Middle frontal gyrus (tissue), 1 donor: ENCODE data around the gene MALAT1.
"Not testable (repeated sequence)": the region's sequence is repeated elsewhere in the genome, so short reads cannot be mapped to it uniquely, and the experiment has no call there.

Experiments
- DNase-seq: peaks from one replicate; pipeline ENCODE4 v3.0.0-alpha.2; 2015; ENCODE audit warnings: low spot score; ENCODE audit errors: extremely low spot score

Gene MALAT1

DNA sequence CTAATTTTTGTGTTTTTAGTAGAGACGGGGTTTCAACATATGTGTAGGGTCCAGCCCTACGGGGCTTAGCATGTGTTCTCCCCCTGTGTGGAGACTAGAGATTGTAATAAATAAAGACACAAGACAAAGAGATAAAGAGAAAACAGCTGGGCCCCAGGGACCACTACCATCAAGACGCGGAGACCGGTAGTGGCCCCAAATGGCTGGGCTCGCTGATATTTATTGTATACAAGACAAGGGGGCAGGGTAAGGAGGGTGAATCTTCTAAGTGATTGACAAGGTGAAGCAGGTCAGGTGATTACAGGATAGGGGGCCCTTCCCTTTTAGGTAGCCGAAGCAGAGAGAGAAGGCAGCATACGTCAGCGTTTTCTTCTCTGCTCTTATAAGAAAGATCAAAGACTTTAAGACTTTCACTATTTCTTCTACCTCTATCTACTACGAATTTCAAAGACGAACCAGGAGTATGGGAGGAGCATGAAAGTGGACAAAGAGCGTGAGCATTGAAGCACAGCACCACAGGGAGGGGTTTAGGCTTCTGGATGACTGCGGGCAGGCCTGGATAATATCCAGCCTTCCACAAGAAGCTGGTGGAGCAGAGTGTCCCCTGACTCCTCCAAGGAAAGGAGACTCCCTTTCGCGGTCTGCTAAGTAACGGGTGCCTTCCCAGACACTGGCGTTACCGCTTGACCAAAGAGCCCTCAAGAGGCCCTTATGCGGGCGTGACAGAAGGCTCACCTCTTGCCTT, 23.1 kb downstream of the MALAT1 start:
- not testable (repeated sequence) for DNase-seq

DNA sequence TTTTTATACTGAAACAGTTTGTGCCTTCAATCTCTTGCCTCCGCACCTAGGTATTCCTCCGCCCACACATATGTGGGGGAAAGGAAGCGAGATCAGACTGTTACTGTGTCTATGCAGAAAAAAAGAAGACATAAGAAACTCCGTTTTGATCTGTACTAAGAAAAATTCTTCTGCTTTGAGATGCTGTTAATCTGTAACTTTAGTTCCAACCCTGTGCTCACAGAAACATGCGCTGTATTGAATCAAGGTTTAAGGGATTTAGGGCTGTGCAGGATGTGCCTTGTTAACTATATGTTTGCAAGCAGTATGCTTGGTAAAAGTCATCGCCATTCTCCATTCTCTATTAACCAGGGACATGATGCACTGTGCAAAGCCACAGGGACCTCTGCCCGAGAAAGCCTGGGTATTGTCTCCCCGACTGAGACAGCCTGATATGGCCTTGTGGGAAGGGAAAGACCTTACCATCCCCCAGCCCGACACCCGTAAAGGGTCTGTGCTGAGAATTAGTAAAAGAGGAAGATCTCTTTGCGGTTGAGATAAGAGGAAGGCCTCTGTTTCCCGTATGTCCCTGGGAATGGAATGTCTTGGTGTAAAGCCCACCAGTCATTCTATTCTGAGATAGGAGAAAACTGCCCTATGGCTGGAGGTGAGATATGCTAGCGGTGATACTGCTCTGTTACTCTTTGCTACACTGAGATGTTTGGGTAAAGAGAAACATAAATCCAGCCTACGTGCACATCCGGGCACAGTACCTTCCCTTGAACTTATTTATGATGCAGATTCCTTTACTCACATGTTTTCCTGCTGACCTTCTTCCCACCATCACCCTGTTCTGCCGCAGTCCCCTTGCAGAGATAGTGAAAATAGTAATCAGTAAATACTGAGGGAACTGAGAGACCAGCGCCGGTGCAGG, 24.1 kb downstream of the MALAT1 start:
- DNase-seq = not testable (repeated sequence)

DNA sequence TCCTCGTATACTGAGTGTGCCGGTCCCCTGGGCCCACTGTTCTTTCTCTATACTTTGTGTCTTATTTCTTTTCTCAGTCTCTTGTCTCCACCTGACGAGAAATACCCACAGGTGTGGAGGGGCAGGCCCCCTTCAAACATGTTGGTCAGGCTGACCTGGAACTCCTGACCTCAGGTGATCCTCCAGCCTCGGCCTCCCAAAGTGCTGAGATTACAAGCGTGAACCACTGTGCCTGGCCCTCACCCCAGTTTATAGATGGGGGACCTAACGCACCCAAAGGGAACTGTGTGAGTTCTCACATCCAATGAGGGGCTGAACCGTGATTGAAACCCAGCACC, 24.8 kb downstream of the MALAT1 start:
- not testable (repeated sequence) for DNase-seq

DNA sequence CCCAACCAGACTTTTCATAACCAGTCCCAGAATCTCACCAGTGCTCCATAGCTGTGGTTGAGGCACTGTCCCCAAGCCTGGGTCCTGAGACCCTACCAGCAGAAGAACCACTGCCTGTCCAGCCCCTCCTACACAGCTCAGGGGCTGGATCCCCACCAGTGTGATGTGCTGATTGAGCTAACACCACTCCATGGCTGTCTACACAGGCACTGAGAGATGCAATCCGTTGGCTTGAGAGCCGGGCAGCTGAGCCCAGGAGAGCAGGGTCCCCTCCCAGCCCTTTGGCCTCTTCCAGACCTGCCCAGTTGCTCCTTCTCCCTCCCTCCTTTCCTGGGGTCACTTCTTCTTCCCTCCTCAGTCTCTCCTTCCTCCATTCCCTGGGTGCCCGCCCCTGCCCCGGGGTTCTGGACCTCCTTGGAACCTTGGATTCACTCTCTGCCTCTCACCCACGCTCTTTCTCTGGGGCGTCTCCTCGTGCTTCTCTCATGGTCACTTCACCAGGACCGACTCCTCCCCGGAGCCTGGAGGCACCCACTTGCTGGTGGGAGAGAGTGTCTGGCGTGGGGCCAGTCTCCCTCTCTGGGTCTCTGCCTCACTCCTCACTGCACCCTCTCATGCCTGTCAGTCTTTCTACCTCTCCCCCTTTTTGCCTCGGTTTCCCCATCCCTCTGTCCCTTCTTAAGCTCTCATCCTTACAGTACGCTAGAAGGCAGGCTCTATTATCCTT, 25.3 kb downstream of the MALAT1 start:
- DNase-seq = no peak

DNA sequence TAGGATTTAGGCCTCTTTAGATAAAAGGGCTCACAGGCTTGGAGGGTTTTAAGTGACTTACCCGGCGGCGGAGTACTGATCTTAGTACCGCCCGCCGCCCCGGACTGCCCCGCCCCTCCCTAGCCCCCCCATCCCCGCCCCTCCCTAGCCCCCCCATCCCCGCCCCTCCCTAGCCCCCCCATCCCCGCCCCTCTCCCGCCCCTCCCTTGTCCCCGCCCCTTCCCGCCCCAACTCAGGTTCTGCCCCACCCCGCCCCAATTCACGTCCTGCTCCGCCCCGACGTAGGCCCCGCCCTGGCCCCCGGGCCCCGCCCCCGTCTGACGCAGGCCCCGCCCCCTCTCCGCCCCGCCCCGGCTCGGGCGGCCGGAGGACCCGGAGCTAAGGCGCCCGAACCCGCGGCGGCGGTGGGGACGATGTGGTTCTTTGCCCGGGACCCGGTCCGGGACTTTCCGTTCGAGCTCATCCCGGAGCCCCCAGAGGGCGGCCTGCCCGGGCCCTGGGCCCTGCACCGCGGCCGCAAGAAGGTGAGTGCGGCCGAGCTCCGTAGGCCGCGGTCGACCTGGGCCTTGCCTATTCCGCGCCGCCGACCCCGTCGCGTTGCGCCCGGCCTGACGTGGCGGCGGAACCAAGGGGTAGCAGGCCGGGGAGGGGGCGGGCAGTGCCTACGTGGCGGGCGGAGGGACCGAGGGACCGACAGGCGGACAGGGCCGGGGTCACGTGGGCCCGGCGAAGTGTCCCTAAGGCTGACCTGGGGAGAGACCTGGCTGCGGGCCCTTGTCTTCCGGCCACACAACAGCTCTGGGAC, 26.1 kb downstream of the MALAT1 start, which contains the start of gene SCYL1:
Gene SCYL1 (plus strand): TSS at position 343 of the 805 bp plus-strand sequence. CDS start 71 bp downstream, at position 414.
- DNase-seq = no peak

DNA sequence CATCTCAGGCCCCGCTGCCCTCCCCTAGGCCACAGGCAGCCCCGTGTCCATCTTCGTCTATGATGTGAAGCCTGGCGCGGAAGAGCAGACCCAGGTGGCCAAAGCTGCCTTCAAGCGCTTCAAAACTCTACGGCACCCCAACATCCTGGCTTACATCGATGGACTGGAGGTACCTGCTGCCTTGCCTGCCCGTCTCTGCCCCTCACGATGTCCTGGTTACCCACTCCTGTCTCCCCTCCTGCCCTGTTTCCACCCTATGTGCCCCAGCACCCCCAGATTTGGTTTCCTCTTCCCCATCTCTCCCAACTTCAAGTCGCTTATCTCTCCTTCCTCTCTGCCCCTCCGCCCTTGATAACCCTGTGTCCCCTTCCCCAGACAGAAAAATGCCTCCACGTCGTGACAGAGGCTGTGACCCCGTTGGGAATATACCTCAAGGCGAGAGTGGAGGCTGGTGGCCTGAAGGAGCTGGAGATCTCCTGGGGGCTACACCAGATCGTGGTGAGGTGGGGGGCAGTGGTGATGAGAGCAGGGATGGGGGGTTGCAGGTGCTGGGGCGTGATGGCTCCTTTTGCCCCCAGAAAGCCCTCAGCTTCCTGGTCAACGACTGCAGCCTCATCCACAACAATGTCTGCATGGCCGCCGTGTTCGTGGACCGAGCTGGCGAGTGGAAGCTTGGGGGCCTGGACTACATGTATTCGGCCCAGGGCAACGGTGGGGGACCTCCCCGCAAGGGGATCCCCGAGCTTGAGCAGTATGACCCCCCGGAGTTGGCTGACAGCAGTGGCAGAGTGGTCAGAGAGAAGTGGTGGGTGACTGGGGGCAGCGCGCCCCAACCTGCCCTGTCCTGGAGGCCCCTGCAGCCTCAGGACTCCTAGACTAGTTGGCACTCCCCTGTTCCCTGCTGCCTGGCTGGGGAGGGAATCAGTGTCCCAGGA, 27.0 kb downstream of the MALAT1 start:
- DNase-seq = no peak

DNA sequence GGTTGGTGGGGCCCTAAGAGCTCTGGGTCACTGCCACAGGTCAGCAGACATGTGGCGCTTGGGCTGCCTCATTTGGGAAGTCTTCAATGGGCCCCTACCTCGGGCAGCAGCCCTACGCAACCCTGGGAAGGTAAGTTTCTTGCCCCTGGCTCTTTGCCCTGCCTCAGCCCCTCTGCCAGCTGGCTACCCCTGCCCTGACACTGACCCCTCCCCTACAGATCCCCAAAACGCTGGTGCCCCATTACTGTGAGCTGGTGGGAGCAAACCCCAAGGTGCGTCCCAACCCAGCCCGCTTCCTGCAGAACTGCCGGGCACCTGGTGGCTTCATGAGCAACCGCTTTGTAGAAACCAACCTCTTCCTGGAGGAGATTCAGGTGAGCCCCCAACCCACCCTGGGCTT, 27.9 kb downstream of the MALAT1 start:
- DNase-seq = no peak

DNA sequence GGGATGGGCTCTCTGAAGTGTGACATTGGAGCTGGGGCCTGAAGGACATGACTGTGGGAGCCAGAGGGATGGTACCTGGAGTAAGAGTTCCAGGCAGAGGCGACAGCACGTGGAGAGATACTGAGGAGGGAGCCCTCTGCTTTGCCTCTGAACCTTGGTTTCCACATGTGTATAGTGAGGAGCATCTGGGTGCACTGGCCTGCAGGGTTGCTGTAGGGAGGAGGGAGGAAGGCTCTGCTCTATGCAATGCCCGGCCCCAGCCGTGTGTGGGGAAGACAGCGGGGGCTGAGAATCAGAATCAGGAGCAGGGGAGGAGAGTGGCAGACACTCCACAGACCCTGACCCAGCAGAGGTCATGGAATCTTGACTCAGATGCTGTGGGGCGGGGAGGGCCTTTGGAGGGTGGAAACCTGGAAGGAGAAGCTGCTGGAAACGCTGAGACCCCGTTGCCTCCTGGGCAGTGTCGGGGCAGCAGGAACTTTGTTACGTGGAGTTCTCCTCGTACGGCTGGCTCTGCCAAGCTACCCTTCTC, 30.0 kb downstream of the MALAT1 start:
- DNase-seq = no peak

DNA sequence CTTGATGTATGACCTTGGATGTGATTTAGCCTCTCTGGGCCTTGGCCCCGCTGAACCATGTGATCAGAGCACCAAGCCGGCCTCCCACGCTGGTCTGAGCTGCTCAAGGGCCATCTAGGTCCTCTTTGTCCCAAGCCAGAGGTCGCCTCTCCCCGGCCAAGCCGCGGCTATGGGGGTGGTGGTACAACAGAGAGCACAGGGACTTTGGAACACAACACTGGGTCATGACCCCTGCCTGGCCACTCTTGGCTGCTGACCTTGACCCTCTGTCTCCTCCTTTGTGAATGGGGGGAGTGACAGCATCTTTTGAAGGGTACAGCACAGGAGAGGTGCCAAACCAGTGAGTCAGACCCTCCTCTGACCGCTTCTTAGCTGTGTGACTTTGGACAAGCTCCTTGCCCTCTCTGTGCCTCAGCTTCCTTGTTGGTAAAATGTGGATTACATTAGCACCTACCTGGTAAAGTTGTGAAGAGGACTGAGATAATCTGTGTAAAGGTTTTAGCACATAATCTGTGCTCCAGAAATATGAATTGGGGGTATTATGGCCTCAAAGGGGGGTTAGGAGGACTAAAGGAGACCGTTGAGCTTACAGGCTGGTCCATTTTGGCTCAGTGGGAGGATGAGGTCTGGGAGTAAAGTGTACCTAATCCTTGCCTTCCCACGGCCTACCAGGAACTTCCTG, 30.8 kb downstream of the MALAT1 start:
- DNase-seq = no peak

DNA sequence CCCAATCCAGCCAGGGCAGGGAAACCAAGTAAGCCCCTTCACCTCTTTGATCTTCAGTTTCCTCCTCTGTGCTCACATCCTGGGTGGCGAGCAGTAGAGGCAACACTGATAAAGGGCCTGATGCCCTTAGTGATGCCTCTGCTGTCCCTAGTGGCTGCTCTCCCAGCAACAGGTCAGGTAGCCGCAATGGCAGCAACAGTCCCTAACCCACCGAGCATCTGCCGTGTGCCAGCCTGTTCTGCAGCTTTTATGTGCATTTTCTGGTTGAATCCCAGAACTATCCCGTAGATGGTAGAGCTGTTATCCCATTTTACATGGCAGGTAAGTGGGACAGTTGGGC, 31.3 kb downstream of the MALAT1 start:
- DNase-seq = no peak

DNA sequence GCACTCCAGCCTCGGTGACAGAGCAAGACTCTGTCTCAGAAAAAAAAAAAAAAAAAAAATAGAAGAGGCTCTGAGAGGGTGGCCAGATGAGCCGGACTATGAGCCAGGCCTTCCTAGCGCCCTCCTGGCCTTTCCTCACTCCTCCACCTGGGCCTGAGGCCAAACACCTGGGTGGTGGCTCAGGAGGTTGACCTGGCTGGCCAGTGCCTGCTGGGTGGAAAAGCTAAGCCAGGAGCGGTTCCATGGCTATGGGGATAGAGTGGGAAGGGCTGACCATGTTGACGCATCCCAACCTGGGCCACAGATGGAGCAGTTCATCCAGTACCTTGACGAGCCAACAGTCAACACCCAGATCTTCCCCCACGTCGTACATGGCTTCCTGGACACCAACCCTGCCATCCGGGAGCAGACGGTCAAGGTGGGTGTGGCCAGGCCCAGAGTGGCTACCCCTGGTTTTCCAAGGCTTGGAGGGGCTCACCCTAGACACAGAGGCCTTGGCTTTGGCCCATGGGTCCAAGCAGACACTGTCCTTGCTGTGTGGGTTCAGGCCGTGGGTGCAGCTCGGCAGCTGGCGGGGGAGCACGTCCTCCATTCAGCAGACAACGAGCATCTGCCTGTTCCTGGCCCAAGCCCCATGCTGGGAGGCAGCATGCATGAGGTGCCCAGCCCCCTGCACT, 33.7 kb downstream of the MALAT1 start:
- DNase-seq = no peak

DNA sequence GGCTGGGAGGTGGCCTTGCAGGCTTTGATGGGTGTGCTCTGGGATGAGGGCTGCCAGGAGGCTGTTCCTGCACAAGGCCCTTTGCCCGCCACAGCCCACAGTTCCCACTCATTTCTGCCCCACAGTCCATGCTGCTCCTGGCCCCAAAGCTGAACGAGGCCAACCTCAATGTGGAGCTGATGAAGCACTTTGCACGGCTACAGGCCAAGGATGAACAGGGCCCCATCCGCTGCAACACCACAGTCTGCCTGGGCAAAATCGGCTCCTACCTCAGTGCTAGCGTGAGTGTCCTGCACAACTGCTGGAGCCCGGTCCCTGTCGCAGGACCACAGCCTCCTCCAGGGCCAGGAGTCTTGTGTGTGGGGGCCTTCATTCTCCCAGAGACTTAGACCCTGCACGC, 36.3 kb downstream of the MALAT1 start:
- no peak for DNase-seq

DNA sequence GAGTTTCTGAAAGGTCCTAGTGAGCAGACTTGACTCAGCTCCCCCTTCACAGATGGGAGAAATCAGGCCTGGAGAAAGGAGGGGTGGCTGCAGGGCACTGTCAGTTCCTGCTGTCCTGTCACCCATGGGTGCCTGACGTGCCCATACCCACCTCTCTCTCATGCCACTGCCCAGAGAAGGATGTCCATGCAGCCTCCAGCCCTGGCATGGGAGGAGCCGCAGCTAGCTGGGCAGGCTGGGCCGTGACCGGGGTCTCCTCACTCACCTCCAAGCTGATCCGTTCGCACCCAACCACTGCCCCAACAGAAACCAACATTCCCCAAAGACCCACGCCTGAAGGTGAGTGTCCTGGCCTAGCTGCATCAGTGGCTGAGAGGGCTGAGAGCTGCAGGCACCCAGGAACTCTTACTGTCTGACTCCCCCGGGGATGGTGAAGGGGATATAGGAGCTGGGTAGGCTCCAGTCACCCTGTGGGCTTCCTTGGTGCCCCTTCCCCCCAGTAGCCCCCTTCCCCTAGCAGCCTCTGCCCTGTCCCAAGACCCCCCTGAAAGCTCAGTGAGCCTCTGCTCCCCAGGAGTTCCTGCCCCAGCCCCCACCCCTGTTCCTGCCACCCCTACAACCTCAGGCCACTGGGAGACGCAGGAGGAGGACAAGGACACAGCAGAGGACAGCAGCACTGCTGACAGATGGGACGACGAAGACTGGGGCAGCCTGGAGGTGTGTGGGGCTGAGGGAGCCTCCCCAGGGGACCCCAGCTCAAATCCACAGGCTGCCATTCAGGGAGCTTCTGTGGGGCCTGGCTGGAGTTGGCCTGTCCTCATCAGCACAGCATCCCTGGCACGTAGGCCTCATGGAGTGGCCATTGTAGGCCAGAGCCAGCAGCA, 37.8 kb downstream of the MALAT1 start:
- no peak for DNase-seq

DNA sequence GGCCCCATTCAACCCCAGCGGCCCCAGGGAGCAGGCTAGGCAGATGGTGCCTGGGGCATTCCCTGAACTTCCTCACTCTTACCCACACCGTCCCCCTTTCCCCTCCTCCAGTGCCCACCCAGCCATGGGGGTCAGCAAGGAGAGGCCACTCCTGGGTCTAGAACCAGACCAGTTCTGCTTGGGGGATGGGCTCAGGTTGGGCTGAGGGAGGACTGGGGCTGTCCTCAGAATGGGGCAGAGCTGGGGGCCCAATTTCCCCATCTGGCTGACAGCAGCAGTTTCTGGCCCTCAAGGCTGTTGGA, 38.4 kb downstream of the MALAT1 start:
- no peak for DNase-seq

DNA sequence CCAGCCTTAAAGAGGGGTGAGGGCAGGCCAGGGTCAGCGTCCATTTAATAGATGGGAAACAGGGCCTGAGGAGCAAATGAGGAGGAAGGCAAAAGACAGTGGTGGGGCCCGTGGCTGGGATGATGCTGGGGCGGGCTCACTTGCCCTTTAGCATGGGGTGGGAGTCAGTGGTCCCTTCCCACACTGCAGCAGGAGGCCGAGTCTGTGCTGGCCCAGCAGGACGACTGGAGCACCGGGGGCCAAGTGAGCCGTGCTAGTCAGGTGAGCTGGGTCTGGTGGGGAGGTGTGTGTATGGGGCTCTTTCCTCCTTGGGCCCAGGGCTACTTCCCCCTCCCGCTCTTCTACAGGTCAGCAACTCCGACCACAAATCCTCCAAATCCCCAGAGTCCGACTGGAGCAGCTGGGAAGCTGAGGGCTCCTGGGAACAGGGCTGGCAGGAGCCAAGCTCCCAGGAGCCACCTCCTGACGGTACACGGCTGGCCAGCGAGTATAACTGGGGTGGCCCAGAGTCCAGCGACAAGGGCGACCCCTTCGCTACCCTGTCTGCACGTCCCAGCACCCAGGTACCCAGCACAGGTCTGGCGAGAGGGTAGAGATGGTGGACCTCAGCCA, 38.9 kb downstream of the MALAT1 start:
- no peak for DNase-seq

DNA sequence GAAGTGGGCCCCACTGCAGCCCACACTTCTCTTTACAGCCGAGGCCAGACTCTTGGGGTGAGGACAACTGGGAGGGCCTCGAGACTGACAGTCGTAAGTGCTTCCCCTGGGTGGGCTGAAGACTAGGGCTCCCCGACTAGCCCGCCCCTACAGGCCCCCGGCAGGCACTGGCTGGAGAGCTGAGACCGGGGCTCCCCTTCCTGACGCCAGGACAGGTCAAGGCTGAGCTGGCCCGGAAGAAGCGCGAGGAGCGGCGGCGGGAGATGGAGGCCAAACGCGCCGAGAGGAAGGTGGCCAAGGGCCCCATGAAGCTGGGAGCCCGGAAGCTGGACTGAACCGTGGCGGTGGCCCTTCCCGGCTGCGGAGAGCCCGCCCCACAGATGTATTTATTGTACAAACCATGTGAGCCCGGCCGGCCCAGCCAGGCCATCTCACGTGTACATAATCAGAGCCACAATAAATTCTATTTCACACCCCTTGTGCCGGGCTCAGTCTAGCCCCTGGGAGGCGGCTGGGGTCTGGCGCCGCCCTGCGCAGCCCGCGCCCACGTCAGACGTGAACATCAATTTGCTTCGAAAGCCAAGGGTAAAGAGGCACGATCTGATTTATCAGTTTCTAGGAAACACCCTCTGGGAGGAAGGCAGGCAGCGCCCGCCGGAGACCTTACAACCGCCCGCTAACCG, 39.5 kb downstream of the MALAT1 start:
- DNase-seq = no peak
